Astrocyte of the cerebellum (primary cell): Measurements from ENCODE around the gene CCND2.

ENCODE experiments used
- DNase-seq: peaks from one replicate; pipeline ENCODE4 v3.0.0-alpha.2; 2011; ENCODE audit warnings: low read depth
- H3K4me3 ChIP-seq: 2 replicates; pipeline ENCODE4 v1.5.1; 2011; ENCODE audit warnings: mild to moderate bottlenecking, low read depth, low read length, moderate library complexity
- in situ Hi-C: cut with HindIII; loops from 2 replicates; pipeline ENCODE4 v1.10.0; 2017; ENCODE audit warnings: low sequenced_read_pairs
- TF ChIP-seq, protein P1 (sequence below): IDR thresholded peaks from 2 replicates; pipeline ENCODE4 v1.5.1; 2012; ENCODE audit warnings: low read length, low read depth, moderate library complexity, mild to moderate bottlenecking; ENCODE audit errors: missing control alignments

CCND2 gene

DNA sequence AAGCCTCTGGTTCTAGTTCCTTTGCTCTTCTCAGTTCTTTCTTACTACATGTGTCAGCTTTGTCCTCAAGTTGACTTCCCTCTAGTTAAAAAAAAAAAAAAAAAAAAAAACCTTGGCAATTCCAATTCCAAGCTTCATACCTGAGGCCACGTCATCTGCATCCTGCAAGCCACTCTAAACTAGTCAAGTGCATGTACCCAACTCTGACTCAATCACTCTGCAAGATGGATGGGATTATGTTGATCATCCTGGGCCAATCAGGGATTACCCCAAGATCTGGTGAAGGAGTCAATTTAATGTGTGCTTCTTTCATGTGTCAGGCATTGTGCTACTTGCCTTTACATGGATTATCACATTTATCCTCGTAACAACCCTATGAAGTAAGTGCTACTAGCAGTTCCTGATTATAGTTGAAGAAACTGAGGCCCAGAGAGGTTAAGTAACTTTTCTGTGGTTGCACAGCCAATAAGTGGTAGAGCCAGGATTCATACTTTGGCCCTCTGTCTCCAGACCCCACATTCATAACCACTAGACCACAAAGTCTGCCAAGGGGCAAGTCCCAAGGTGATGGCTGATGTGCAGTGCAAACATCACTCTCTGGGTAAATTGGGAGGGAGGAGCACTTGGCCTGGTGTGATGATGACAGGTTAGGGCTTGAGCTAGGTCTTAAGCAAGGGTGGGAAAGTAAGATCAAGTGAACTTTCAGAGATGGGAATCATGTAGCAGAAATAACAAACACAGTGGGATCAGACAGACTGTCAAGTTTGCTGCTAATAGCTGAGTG, 17.3 kb upstream of the CCND2 start:
- no peak overlapping the region for H3K4me3 ChIP-seq
- TF ChIP-seq, protein P1, sequence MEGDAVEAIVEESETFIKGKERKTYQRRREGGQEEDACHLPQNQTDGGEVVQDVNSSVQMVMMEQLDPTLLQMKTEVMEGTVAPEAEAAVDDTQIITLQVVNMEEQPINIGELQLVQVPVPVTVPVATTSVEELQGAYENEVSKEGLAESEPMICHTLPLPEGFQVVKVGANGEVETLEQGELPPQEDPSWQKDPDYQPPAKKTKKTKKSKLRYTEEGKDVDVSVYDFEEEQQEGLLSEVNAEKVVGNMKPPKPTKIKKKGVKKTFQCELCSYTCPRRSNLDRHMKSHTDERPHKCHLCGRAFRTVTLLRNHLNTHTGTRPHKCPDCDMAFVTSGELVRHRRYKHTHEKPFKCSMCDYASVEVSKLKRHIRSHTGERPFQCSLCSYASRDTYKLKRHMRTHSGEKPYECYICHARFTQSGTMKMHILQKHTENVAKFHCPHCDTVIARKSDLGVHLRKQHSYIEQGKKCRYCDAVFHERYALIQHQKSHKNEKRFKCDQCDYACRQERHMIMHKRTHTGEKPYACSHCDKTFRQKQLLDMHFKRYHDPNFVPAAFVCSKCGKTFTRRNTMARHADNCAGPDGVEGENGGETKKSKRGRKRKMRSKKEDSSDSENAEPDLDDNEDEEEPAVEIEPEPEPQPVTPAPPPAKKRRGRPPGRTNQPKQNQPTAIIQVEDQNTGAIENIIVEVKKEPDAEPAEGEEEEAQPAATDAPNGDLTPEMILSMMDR, result no peak
- DNase-seq, result no peak
- in situ Hi-C loops, result no loop called here

DNA sequence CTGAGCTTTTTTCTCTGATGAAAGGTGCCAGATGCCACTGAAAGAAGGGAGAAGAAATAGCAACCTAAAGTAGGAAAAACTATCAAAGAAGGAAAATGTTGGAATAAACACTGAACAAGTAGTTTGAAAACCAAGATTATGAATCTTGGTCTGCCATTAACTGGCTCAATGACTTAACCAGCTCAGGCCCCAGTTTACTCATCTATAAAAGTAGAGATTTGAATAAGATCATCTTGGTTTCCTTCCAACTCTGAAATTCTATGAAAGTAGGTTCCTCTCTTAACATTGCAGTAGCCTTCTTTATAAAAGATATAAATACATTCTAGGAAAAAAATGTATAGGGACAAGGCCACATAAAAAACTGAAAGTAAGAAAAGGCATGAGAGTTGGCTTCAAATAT, 16.1 kb upstream of the CCND2 start:
- in situ Hi-C loops, result no loop called here
- no peak for DNase-seq
- no peak overlapping the region for H3K4me3 ChIP-seq
- TF ChIP-seq, protein P1, result no peak

- TF ChIP-seq, protein P1, result no peak
- in situ Hi-C loops, result no loop called here
- H3K4me3 ChIP-seq, result no peak overlapping the region
- DNase-seq, result no peak
Measured at GRCh38 chr12:4259099-4259498, 14.5 kb upstream of the CCND2 start.

DNA sequence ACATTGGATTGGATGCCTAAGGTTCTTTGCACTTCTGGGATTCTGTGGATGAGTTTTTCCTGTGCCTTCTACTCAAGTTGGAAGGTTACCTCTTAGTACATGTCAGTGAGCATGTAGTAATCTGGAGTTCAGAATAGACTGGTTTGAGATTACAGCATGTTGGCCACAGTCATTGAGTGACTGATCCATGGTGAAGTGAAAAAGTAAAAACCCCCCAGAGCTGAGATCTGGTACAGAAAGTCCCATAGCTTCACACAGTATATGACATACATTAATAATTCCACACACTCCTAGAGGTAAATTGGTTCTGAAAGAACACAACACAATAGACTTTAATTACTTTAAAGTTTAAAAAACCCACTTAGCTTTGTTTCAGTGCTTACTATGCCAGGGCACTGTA, 11.9 kb upstream of the CCND2 start:
- TF ChIP-seq, protein P1, result no peak
- DNase-seq, result no peak
- no peak overlapping the region for H3K4me3 ChIP-seq
- in situ Hi-C loops, result no loop called here

- DNase-seq, result no peak
- no peak overlapping the region for H3K4me3 ChIP-seq
- TF ChIP-seq, protein P1, result no peak
- in situ Hi-C loops, result no loop called here
Measured at GRCh38 chr12:4265280-4265679, 8.3 kb upstream of the CCND2 start.

DNA sequence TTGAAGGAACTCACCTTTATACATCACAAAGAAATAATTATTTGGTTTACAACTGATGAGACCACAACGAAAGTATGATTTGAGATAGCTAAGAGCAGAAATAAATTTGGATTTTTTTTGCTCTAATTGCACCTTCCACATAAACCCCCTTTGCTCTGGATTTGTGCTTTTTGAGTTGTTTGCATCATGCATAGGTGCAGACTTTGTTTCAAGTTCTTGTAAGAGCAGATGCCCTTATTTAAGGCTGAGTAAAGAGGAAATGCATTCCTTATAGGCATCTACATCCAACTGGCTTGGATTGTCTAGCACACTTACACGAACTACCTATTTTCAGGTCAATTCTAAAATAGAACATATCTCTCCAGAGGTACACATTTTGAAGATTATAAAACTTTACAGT, 6.6 kb upstream of the CCND2 start:
- in situ Hi-C loops, result no loop called here
- no peak overlapping the region for H3K4me3 ChIP-seq
- TF ChIP-seq, protein P1, result no peak
- DNase-seq, result no peak
